T-helper 2 cell treated with Interferon-gamma antibody and Interleukin-4, amounts not matched to agents 5 μg/mL and 100 μg/mL, for 36 hours (primary cell): ENCODE measurements around the gene ZDHHC17.
A peak's percentile ranks its signal among the peaks of the same experiment; 100 is the strongest.
"Not testable (repeated sequence)": the region's sequence is repeated elsewhere in the genome, so short reads cannot be mapped to it uniquely, and the experiment has no call there.

Experiments
- DNase-seq: peaks from one replicate; pipeline ENCODE4 v3.0.0; 2021; ENCODE audit warnings: low spot score
- H3K27ac Mint-ChIP-seq: one replicate; pipeline ENCODE4 v1.8.0; 2021; ENCODE audit warnings: mild to moderate bottlenecking, mixed read lengths
- H3K27me3 Mint-ChIP-seq: one replicate; pipeline ENCODE4 v1.8.0; 2021; ENCODE audit warnings: low read depth, mixed read lengths
- H3K36me3 Mint-ChIP-seq: one replicate; pipeline ENCODE4 v1.8.0; 2021; ENCODE audit warnings: low read depth, mixed read lengths
- H3K4me1 Mint-ChIP-seq: one replicate; pipeline ENCODE4 v1.8.0; 2021; ENCODE audit warnings: low read depth, mixed read lengths
- H3K4me3 Mint-ChIP-seq: one replicate; pipeline ENCODE4 v1.8.0; 2022; ENCODE audit warnings: mild to moderate bottlenecking, moderate library complexity, mixed read lengths
- H3K9me3 Mint-ChIP-seq: one replicate; pipeline ENCODE4 v1.8.0; 2021; ENCODE audit warnings: mixed read lengths

The ZDHHC17 gene

DNA sequence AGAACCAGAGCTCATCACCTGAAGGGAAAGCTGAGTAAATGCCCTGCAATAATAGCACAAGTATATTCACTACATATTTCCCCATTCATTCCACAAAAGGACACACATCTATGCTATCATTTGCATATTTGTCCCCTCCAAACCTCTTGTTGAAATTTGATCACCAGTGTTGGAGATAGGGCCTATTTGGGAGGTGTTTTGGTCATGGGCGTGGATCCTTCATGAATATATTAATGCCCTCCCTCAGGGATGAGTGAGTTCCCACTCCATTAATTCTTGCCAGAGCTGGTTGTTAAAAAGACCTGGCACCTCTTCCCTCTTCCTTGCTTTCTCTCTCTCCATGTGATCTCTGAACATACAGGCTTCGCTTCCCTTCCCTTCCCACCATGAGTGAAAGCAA lies 18.6 kb upstream of the ZDHHC17 start:
- H3K27ac Mint-ChIP-seq, result no peak overlapping the region
- DNase-seq, result no peak
- no peak overlapping the region for H3K4me3 Mint-ChIP-seq
- H3K27me3 Mint-ChIP-seq, result no peaks in the 10 kb centered on the region
- no peaks in the 10 kb centered on the region for H3K4me1 Mint-ChIP-seq
- no peaks in the 10 kb centered on the region for H3K36me3 Mint-ChIP-seq
- no peaks in the 10 kb centered on the region for H3K9me3 Mint-ChIP-seq

- Mint-ChIP-seq H3K36me3 (no peaks in the 10 kb centered on the region), H3K4me1 (no peaks in the 10 kb centered on the region), H3K9me3 (no peaks in the 10 kb centered on the region), H3K27me3 (no peaks in the 10 kb centered on the region), H3K27ac (no peak overlapping the region), H3K4me3 (no peak overlapping the region)
- no peak for DNase-seq
Observed at GRCh38 chr12:76746516-76746915, 17.4 kb upstream of the ZDHHC17 start.

GRCh38 chr12:76747245-76747644 lies 16.7 kb upstream of the ZDHHC17 start:
- Mint-ChIP-seq H3K27me3 (peaks cover 4% of the 10 kb centered on the region), H3K4me1 (no peaks in the 10 kb centered on the region), H3K4me3 (no peak overlapping the region)

DNA sequence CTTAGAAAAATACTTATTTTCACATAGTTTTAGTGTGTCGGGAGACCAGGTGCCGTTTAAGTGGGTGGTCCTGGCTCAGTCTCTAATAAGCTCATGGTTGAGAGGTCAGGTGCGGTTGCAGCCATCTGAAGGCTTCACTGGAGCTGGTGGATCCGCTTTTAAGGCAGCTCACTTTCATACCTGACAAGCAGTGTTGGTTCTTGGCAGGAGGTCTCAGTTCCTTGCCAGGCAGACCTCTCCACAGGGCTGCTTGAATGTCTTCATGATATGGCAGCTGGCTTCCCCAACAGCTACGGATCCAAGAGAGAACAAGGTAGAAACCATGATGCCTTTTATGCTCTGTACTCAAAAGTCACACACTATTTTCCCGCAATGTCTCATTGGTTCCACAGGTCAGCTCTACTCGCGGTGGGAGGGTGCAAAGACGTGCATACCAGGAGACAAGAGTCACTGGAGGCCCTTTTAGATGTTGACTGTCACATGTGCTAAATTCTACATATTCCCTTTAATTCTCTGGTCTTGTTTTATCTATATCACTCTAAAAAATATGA lies 8.0 kb upstream of the ZDHHC17 start:
- Mint-ChIP-seq H3K4me1 (no peaks in the 10 kb centered on the region), H3K36me3 (no peaks in the 10 kb centered on the region), H3K27me3 (peaks cover 16% of the 10 kb centered on the region), H3K4me3 (no peak overlapping the region), H3K9me3 (no peaks in the 10 kb centered on the region), H3K27ac (no peak overlapping the region)
- no peak for DNase-seq

More at GRCh38 chr12:76747245-76747644, 16.7 kb upstream of the ZDHHC17 start:
- H3K27ac Mint-ChIP-seq, result no peak overlapping the region
- no peak for DNase-seq
- H3K36me3 Mint-ChIP-seq, result no peaks in the 10 kb centered on the region
- no peaks in the 10 kb centered on the region for H3K9me3 Mint-ChIP-seq

DNA sequence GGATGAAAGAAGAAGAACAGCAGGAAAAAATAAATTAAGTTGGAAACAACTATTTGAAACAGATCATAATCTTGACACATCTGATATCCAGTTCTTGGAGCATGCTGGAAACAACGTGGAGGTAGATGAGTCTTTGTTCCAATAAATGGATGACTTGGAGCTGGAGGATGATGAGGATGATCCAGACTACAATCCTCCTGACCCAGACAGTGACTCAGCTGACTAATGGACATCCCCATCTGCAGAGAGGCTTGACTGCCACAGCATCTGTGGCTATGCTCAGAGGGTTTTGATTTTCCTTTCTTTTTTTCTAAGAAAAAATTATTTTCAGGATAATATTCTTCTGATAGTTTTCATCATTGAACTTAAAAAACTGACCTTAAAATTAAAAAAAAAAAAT lies 6.2 kb upstream of the ZDHHC17 start:
- H3K4me3 Mint-ChIP-seq, result no peak overlapping the region
- no peaks in the 10 kb centered on the region for H3K36me3 Mint-ChIP-seq
- no peak for DNase-seq
- H3K27ac Mint-ChIP-seq, result no peak overlapping the region
- peaks cover 13% of the 10 kb centered on the region for H3K27me3 Mint-ChIP-seq
- H3K4me1 Mint-ChIP-seq, result no peaks in the 10 kb centered on the region
- H3K9me3 Mint-ChIP-seq, result no peaks in the 10 kb centered on the region

DNA sequence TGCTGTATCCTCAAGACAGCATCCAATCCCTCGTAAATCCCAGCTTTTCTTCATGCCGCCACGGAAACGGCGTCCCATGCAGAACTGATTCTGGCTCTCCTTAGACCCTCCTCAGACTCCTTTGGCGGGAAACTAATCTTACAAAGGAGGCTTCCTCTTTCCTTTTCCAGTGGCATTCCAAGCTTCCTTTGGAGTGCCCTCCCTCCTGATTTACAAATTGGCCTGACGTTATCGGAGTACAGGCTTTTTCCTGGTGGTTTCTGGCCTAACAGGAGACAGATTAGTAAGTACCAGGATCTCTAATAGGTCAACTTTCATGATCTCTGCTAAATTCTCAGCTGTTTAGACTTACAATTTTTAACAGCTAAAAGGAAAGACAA lies 1.3 kb upstream of the ZDHHC17 start:
- H3K4me1 Mint-ChIP-seq, result peaks cover 19% of the 10 kb centered on the region
- H3K27me3 Mint-ChIP-seq, result peaks cover 10% of the 10 kb centered on the region
- DNase-seq, result no peak
- H3K36me3 Mint-ChIP-seq, result peaks cover 3% of the 10 kb centered on the region
- no peak overlapping the region for H3K27ac Mint-ChIP-seq
- no peaks in the 10 kb centered on the region for H3K9me3 Mint-ChIP-seq
- peak overlapping the region; percentile 98 for H3K4me3 Mint-ChIP-seq

GRCh38 chr12:76764856-76765255 lies 941 bp downstream of the ZDHHC17 start:
- H3K4me3 Mint-ChIP-seq, result peak overlapping the region; percentile 98
- H3K36me3 Mint-ChIP-seq, result peaks cover 3% of the 10 kb centered on the region
- no peak for DNase-seq
- peaks cover 5% of the 10 kb centered on the region for H3K27me3 Mint-ChIP-seq
- peaks cover 22% of the 10 kb centered on the region for H3K4me1 Mint-ChIP-seq
- H3K9me3 Mint-ChIP-seq, result no peaks in the 10 kb centered on the region
- peak overlapping the region; percentile 95 for H3K27ac Mint-ChIP-seq

GRCh38 chr12:76765598-76765997 lies 1.7 kb downstream of the ZDHHC17 start:
- Mint-ChIP-seq H3K4me3 (peak overlapping the region; percentile 98), H3K27me3 (peaks cover 5% of the 10 kb centered on the region), H3K4me1 (peaks cover 22% of the 10 kb centered on the region)

DNA sequence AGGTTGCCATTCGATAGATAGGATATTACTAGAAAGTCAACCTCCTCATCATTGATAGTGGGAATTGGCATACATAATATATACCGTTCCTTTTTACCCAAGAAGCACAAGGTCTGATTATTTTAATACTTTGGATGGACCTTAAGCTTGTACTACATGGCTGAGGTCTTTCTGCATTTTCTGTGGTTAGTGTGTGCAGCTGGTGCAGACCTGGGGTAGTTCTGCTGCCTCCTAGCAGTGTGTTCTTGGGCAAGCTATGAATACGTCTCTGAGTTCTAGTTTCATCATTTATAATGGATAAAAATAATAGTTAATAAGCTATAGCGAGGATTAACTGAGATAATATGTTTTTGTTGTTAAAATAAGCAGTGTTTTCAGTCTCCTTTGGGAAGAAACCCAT lies 2.2 kb downstream of the ZDHHC17 start:
- Mint-ChIP-seq H3K4me3 (peak overlapping the region; percentile 98), H3K27ac (no peak overlapping the region), H3K27me3 (peaks cover 2% of the 10 kb centered on the region), H3K9me3 (no peaks in the 10 kb centered on the region), H3K36me3 (peaks cover 3% of the 10 kb centered on the region), H3K4me1 (peaks cover 22% of the 10 kb centered on the region)
- no peak for DNase-seq

More at GRCh38 chr12:76765598-76765997, 1.7 kb downstream of the ZDHHC17 start:
- Mint-ChIP-seq H3K9me3 (no peaks in the 10 kb centered on the region), H3K27ac (no peak overlapping the region), H3K36me3 (peaks cover 3% of the 10 kb centered on the region)
- DNase-seq, result no peak

DNA sequence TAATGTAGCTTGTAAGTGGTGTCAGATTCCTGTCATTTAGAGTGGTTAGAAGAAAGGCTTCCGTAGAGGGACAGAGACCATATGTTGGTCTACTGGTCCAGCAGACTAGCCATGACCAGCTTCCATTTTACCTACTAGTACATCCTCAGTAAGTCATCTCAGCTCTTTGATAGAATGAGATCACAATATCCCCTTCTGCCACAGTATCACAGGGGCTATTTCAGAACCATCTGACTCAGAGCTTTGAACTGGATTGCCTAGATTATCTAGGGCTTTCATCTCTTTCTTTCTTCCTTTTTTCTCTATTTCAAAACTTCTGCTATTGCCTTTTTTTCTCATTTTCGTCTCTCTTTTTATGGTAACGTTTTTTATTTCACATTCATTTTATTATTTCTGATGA lies 4.7 kb downstream of the ZDHHC17 start:
- Mint-ChIP-seq H3K27ac (no peak overlapping the region), H3K27me3 (no peaks in the 10 kb centered on the region), H3K4me3 (no peak overlapping the region), H3K9me3 (no peaks in the 10 kb centered on the region), H3K4me1 (peaks cover 19% of the 10 kb centered on the region), H3K36me3 (peaks cover 3% of the 10 kb centered on the region)
- DNase-seq, result no peak

DNA sequence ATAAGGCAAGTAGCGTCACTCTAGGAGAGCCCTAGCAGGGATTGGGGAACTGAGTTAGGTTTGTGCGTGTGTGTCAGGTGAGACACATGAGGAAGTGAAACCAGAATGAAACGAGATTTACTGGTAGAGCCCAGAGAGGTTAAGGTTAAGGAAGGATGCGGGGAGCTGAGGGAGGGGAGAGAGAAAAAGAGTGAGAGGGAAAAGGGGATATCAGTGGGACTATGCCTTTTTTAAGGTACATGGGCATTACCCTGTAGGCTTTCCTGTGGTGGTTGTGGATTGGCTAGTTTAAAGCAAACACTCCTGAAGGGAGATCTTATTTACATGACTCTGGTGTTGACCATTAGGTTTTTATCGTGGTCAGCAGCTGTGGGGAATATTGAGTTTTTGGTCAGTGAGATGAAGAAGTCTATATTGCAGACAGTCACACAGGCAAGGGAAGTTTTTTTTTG lies 13.9 kb downstream of the ZDHHC17 start:
- H3K4me1 Mint-ChIP-seq, result peaks cover 21% of the 10 kb centered on the region
- peaks cover 12% of the 10 kb centered on the region for H3K9me3 Mint-ChIP-seq
- peak overlapping the region; percentile 20 for H3K27ac Mint-ChIP-seq
- peaks cover 12% of the 10 kb centered on the region for H3K36me3 Mint-ChIP-seq
- DNase-seq, result no peak
- no peaks in the 10 kb centered on the region for H3K27me3 Mint-ChIP-seq
- peak overlapping the region; percentile 11 for H3K4me3 Mint-ChIP-seq

DNA sequence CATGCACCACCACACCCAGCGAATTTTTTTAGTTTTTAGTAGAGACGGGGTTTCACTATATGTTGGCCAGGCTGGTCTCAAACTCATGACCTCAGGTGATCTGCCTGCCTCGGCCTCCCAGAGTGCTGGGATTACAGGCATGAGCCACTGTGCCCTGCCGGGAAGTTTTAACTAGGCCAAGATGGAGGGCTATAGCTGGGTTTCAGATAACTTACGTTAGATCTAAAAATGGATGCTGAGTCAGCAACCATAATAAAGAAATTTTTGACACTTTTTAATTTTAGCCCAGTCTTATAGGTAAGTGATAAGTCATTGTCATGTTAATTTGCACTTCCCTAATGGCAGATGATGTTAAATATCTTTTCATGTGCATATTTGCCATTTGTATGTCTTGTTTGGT lies 14.4 kb downstream of the ZDHHC17 start:
- Mint-ChIP-seq H3K9me3 (peaks cover 12% of the 10 kb centered on the region), H3K27me3 (no peaks in the 10 kb centered on the region), H3K36me3 (peaks cover 15% of the 10 kb centered on the region), H3K27ac (no peak overlapping the region), H3K4me3 (no peak overlapping the region), H3K4me1 (peaks cover 21% of the 10 kb centered on the region)
- DNase-seq, result no peak

DNA sequence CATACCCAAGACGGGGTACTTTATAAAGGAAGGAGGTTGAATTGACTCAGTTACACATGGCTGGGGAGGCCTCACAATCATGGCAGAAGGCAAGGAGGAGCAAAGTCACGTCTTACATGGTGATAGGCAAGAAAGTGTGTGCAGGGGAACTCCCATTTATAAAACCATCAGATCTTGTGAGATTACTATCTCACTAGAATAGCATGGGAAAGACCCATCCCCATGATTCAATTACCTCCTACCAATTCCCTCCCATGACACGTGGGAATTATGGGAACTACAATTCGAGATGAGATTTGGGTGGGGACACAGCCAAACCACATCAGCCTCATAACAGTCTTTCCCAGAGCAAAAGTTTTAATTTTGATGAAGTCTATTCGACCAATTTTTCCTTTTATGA lies 15.4 kb downstream of the ZDHHC17 start:
- not testable (repeated sequence) for H3K27me3 Mint-ChIP-seq, H3K27ac Mint-ChIP-seq, H3K4me3 Mint-ChIP-seq, DNase-seq
- Mint-ChIP-seq H3K9me3 (peaks cover 12% of the 10 kb centered on the region), H3K36me3 (peaks cover 15% of the 10 kb centered on the region), H3K4me1 (peaks cover 23% of the 10 kb centered on the region)

DNA sequence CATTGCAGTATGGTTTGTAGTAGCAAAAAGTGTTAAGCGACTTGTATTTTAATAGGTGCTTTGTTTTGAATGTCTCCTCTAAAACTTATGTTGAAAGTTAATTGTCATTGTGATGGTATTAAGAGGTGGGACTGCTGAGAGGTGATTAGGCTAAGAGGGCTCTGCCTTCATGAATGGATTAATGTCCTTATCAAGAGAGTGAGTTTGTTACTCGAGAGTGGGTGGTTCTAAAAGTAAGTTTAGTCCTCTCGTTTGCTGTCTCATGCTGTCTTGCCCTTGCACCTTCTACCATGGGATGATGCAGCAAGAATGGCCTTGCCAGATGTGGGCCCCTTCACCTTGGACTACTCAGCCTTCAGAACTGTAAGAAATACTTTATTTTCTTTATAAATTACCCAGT lies 17.4 kb downstream of the ZDHHC17 start:
- H3K27me3 Mint-ChIP-seq, result no peaks in the 10 kb centered on the region
- no peak for DNase-seq
- H3K27ac Mint-ChIP-seq, result no peak overlapping the region
- peaks cover 21% of the 10 kb centered on the region for H3K4me1 Mint-ChIP-seq
- H3K9me3 Mint-ChIP-seq, result peaks cover 12% of the 10 kb centered on the region
- peaks cover 15% of the 10 kb centered on the region for H3K36me3 Mint-ChIP-seq
- no peak overlapping the region for H3K4me3 Mint-ChIP-seq

DNA sequence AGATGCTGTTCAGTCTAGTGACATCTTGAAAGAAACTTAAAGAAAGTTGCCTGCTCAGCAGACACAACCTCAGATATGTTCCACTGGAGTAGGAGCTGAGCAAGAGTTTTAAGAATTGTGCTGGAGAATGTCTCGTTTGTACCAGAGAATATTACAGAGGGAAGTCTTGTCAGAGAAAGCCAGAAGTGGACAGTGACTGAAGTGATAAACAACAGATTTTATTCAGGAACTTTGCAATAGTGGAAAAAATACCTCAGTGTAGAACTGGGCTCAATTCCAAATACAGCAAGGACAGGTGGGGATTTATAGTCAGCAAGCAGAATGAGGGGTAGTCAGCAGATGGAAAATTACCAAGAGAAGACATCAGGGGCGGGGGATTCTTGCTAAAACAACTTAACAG lies 18.6 kb downstream of the ZDHHC17 start:
- H3K36me3 Mint-ChIP-seq, result peaks cover 15% of the 10 kb centered on the region
- peaks cover 16% of the 10 kb centered on the region for H3K4me1 Mint-ChIP-seq
- no peak for DNase-seq
- H3K9me3 Mint-ChIP-seq, result peaks cover 12% of the 10 kb centered on the region
- H3K27ac Mint-ChIP-seq, result no peak overlapping the region
- no peaks in the 10 kb centered on the region for H3K27me3 Mint-ChIP-seq
- no peak overlapping the region for H3K4me3 Mint-ChIP-seq
